Activated B cell treated with CpG ODN at 0.5 μM for 24 hours (primary cell): ENCODE data around the gene CCDC181. TPM values are rescaled to one million over a fixed set of nuclear protein-coding genes. Genes with fewer than 3 reads are reported as not detected.
"Not testable (repeated sequence)": the region's sequence is repeated elsewhere in the genome, so short reads cannot be mapped to it uniquely, and the experiment has no call there.

Source experiments
- ATAC-seq: fragments of 200-7000 bp; cut with Tn5 transposase; one replicate; pipeline ENCODE4 v1.10.0; 2021; ENCODE audit warnings: low read depth, mild to moderate bottlenecking, moderate library complexity
- CTCF ChIA-PET: fragments of 350-600 bp; sonication (Branson Sonifier 250); formaldehyde crosslinking; loops from one replicate; lab custom pipeline; 2021; ENCODE audit warnings: antibody characterized with exemption; lab: Charles Lee
- POLR2A ChIA-PET: fragments of 350-600 bp; sonication (Branson Sonifier 250); formaldehyde crosslinking; loops from one replicate; lab custom pipeline; 2021; ENCODE audit warnings: antibody characterized with exemption; lab: Charles Lee
- DNase-seq: peaks from one replicate; pipeline ENCODE4 v3.0.0; 2022
- H3K27ac Mint-ChIP-seq: one replicate; pipeline ENCODE4 v1.8.0; 2020; ENCODE audit warnings: mixed read lengths
- H3K27me3 Mint-ChIP-seq: one replicate; pipeline ENCODE4 v1.8.0; 2021; ENCODE audit warnings: mixed read lengths
- H3K36me3 Mint-ChIP-seq: one replicate; pipeline ENCODE4 v1.8.0; 2021; ENCODE audit warnings: low read depth, mixed read lengths
- H3K4me1 Mint-ChIP-seq: one replicate; pipeline ENCODE4 v1.8.0; 2021; ENCODE audit warnings: mixed read lengths
- H3K4me3 Mint-ChIP-seq: one replicate; pipeline ENCODE4 v1.8.0; 2020; ENCODE audit warnings: mild to moderate bottlenecking, mixed read lengths
- H3K9me3 Mint-ChIP-seq: one replicate; pipeline ENCODE4 v1.8.0; 2020; ENCODE audit warnings: mixed read lengths
- CTCF ChIP-seq: fragments of 200-600 bp; IDR thresholded peaks from one replicate; pipeline ENCODE4 v1.8.0; 2022; ENCODE audit warnings: antibody characterized with exemption, mild to moderate bottlenecking
- intact Hi-C: fragments of 100-400 bp; cut with micrococcal nuclease; formaldehyde crosslinking; loops from one replicate; pipeline ENCODE4 v1.15.1; 2024
- total RNA-seq: library from RNA; stranded (reverse); gene quantifications from 2 replicates; pipeline ENCODE4 v1.2.3, GENCODE V29; 2022

The CCDC181 gene
- total RNA-seq, 1 donor from 2014 or later = not detected

DNA sequence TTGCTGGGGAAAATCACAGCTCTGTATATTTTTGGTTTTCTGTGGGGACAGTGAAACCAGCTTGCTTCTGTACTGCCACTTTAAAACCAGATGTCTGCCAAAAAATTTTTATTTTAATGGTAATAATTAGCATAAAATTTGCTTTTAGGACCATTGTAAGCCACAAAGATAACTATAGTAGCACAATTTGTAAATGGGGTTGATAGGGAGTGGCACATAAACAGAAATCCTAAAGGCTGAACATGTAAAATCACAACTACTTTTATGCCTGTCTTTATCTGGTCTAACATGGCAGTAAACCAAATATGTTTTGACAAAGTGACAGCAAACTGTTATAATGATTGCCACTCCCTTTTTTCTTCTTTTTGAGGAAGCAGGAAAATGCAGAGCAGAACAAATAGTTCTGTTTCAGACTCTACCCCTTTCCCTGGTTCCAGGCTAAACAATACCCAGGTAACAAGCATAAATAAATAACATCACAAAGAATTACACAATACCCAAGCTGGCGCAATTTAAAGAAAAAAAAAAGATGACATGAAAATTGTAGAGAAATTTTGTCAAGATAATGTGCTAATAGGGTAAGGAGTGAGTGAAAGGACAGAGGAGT, 24.0 kb upstream of the CCDC181 start:
- ATAC-seq (no peak), DNase-seq (no peak)
- Mint-ChIP-seq H3K4me3 (no peak overlapping the region), H3K36me3 (no peaks in the 10 kb centered on the region), H3K27me3 (peaks cover 25% of the 10 kb centered on the region), H3K27ac (no peak overlapping the region), H3K4me1 (no peaks in the 10 kb centered on the region), H3K9me3 (peaks cover 7% of the 10 kb centered on the region)
- CTCF ChIA-PET = no interaction called here
- intact Hi-C loops = no loop called here
- TF ChIP-seq CTCF = no peak
- POLR2A ChIA-PET = no interaction called here

GRCh38 chr1:169443923-169444322, 16.6 kb upstream of the CCDC181 start:
- no peak for TF ChIP-seq CTCF
- H3K4me1 Mint-ChIP-seq = no peaks in the 10 kb centered on the region
- ATAC-seq = no peak
- peaks cover 18% of the 10 kb centered on the region for H3K27me3 Mint-ChIP-seq
- H3K9me3 Mint-ChIP-seq = peaks cover 4% of the 10 kb centered on the region
- H3K36me3 Mint-ChIP-seq = no peaks in the 10 kb centered on the region
- ChIA-PET POLR2A (no interaction called here), CTCF (no interaction called here)
- H3K27ac Mint-ChIP-seq = no peak overlapping the region
- intact Hi-C loops = no loop called here
- DNase-seq = no peak
- no peak overlapping the region for H3K4me3 Mint-ChIP-seq

- ChIA-PET POLR2A (no interaction called here), CTCF (no interaction called here)
- Mint-ChIP-seq H3K9me3 (peaks cover 3% of the 10 kb centered on the region), H3K4me1 (peaks cover 10% of the 10 kb centered on the region), H3K27me3 (peaks cover 52% of the 10 kb centered on the region), H3K4me3 (no peak overlapping the region), H3K27ac (no peak overlapping the region), H3K36me3 (no peaks in the 10 kb centered on the region)
- no peak for DNase-seq
- TF ChIP-seq CTCF = no peak
- intact Hi-C loops = no loop called here
- no peak for ATAC-seq
These were observed 1.0 kb downstream of the CCDC181 start for GRCh38 chr1:169426174-169426705.

DNA sequence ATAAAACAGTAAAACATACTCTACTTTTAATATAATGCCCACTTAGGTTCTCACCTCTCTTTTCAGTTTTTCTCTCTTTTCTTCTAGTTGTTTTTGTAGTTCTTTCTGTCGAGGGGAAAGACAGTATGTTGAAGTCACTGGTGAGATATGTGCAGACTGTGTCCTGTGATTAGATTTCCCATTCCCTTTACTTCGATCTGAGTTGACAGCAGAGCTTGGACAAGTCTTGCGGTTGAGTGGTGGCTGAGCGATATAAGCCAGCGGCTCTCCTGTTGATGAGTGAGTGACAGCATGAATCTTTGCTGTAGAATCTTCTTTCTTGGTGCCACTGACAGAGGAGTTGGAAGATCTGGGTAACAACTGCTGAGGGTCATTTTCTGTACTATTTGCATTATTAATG, 6.0 kb downstream of the CCDC181 start:
- H3K27ac Mint-ChIP-seq = no peak overlapping the region
- no peaks in the 10 kb centered on the region for H3K9me3 Mint-ChIP-seq
- DNase-seq (no peak), ATAC-seq (no peak)
- POLR2A ChIA-PET = no interaction called here
- no peak for TF ChIP-seq CTCF
- no peak overlapping the region for H3K4me3 Mint-ChIP-seq
- no peaks in the 10 kb centered on the region for H3K36me3 Mint-ChIP-seq
- intact Hi-C loops = no loop called here
- CTCF ChIA-PET = no interaction called here
- no peaks in the 10 kb centered on the region for H3K4me1 Mint-ChIP-seq
- peaks cover 23% of the 10 kb centered on the region for H3K27me3 Mint-ChIP-seq

DNA sequence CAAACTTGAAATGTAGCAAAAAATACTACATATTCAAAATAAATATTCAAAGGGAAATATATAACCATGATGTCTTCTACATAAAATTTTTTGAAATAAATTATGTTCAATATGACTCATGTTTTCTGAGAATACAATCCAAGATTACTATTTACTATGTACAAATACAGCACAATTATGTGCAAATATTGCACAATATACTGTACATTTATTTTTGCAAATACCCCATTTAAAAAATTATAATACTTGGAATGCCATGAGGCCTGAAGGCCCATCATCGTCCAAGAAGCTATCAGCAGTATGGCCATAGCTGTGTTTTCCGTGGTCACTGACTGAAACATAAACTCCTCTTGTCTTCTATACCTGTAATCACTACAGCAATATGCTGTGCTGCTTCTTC, 12.3 kb downstream of the CCDC181 start:
- intact Hi-C loops = no loop called here
- CTCF ChIA-PET = no interaction called here
- no peak for TF ChIP-seq CTCF
- no peaks in the 10 kb centered on the region for H3K4me1 Mint-ChIP-seq
- DNase-seq = no peak
- peaks cover 2% of the 10 kb centered on the region for H3K27me3 Mint-ChIP-seq
- ATAC-seq = no peak
- POLR2A ChIA-PET = no interaction called here
- no peak overlapping the region for H3K4me3 Mint-ChIP-seq
- peaks cover 18% of the 10 kb centered on the region for H3K9me3 Mint-ChIP-seq
- H3K27ac Mint-ChIP-seq = no peak overlapping the region
- peaks cover 2% of the 10 kb centered on the region for H3K36me3 Mint-ChIP-seq

GRCh38 chr1:169408340-169408739, 18.9 kb downstream of the CCDC181 start:
- intact Hi-C loops, H3K4me3 Mint-ChIP-seq, ATAC-seq, POLR2A ChIA-PET, H3K27ac Mint-ChIP-seq, H3K36me3 Mint-ChIP-seq, CTCF ChIA-PET, H3K4me1 Mint-ChIP-seq, DNase-seq, H3K27me3 Mint-ChIP-seq: not testable (repeated sequence)
- peaks cover 32% of the 10 kb centered on the region for H3K9me3 Mint-ChIP-seq

DNA sequence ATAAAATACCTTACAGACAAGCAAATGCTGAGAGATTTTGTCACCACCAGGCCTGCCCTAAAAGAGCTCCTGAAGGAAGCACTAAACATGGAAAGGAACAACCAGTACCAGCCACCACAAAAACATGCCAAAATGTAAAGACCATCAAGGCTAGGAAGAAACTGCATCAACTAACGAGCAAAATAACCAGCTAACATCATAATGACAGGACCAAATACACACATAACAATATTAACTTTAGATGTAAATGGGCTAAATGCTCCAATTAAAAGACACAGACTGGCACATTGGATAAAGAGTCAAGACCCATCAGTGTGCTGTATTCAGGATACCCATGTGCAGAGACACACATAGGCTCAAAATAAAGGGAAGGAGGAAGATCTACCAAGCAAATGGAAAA, 24.7 kb downstream of the CCDC181 start:
- H3K36me3 Mint-ChIP-seq, H3K27ac Mint-ChIP-seq, H3K27me3 Mint-ChIP-seq, ATAC-seq, intact Hi-C loops, H3K4me1 Mint-ChIP-seq, CTCF ChIA-PET, DNase-seq, H3K4me3 Mint-ChIP-seq, POLR2A ChIA-PET: not testable (repeated sequence)
- peaks cover 21% of the 10 kb centered on the region for H3K9me3 Mint-ChIP-seq
